Limb (tissue), 2 donors: ENCODE measurements around the gene CLTC.

ENCODE experiments used
- DNase-seq, 2 donors: peaks; one replicate each; pipeline ENCODE4 v3.0.0-alpha.2; 2016; ENCODE audit errors: extremely low spot score in 2 of 2

CLTC gene

GRCh38 chr17:59678918-59679317 lies 59.2 kb downstream of the CLTC start:
- DNase-seq: no peak

DNA sequence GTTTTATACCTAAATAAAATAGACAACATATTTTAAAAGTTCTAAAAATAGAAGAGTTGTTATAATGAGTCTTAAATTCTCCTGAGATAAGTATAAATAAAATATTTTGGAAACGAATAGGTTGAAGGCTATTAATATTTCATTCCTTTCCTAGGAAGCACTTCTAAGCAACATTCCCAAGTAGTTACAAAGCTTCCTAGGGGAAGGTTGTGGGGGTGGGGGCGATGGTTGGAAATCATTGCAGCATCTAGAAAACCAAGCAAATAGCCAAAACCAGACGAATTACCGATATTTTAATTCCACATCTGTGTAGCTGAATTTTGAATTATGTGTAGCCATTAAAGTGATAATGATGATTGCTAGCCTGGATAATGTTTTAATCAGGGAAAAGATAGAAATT lies 60.6 kb downstream of the CLTC start:
- DNase-seq: no peak

- no peak for DNase-seq
These were observed 63.6 kb downstream of the CLTC start for GRCh38 chr17:59683283-59683682.

DNA sequence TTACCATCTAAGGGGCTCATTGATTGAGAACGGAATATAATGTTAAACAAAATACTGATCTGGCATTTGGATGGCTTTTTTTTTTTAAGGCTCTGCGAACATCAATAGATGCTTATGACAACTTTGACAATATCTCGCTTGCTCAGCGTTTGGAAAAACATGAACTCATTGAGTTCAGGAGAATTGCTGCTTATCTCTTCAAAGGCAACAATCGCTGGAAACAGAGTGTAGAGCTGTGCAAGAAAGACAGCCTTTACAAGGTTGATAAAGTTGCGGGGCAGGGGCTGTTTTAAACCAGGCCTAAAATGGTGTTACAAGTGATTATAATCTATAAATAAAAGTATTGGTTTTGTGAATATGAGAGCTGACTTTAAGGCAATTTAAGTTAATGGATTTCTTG lies 65.3 kb downstream of the CLTC start:
- no peak for DNase-seq

- DNase-seq: no peak
These were observed 68.3 kb downstream of the CLTC start for GRCh38 chr17:59688008-59688407.

DNA sequence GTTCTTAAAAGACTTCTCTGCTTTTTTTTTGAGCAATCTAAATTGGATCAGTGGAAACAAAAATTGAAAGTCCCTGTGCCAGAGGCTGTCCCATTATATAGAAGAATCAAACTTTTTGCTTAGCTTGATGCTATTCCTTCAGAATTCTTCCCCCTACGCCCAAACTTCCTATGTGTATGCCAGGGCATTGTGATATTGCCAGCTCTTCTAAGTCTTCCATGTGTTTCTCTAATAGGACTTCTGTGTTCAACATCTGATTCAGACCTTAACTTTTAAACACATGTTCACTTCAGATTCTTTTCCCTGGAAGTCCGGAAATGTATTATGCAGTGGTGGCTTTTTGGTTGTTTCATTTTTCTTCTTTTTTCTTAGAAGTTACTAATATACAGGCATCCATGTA lies 68.8 kb downstream of the CLTC start:
- DNase-seq: no peak

GRCh38 chr17:59693582-59693981 lies 73.9 kb downstream of the CLTC start:
- no peak for DNase-seq

- DNase-seq: no peak
These were observed 74.6 kb downstream of the CLTC start for GRCh38 chr17:59694344-59694743.

DNA sequence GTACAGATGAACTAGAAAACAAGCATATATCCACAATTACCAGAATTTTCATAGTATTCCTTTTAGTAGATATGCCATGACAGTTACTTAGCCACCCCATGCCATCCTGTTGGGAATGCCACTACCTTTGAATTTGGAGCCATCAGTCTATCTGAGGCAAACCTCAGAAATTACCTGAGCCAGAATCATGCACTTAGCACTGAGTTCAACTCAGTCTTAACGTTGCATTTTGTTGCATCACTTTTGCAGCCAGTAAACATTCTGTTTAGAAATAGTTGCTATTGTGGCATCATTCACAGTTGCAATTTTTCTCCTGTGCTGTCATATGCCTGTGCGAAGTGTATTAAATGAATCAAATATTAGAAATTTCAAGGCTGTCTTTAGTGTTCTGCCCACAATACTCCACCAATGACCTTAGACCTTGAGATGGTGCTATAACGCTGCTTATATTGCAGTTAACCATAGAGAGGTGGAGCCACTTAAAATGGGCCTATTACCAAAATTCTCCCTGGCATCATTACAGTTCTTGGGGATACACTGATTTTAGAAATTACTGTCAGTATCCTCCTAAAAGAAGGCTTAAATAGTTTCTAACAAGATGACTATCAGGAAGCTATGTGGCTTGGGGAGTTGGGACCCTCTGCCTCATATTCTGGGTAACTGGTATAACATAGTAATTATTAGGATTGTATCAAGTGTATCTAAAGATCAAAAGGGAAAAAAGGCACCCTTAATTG lies 76.4 kb downstream of the CLTC start:
- no peak for DNase-seq

- no peak for DNase-seq
These were observed 77.1 kb downstream of the CLTC start for GRCh38 chr17:59696682-59697277.

DNA sequence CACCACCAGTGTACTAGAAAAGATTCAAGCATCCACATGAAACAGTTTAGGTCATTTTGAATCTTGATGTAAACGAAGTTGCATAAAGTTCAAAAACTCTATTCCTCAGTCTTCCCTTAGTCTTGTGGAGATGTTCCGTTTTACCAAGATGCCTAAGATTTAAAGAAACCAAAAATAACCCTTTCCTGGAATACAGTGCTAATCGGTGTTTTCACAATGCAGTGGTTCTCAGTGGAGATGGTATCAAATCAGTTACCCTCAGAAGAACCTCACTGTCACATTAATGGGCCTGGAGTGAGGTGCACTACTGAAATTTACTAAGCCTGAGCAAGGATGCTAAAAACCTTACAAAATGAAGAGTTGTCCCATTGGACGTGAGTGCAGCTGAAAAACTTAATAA lies 78.4 kb downstream of the CLTC start:
- no peak for DNase-seq

GRCh38 chr17:59699218-59699617 lies 79.5 kb downstream of the CLTC start:
- DNase-seq: no peak

- DNase-seq: no peak
These were observed 80.1 kb downstream of the CLTC start for GRCh38 chr17:59699786-59700185.

DNA sequence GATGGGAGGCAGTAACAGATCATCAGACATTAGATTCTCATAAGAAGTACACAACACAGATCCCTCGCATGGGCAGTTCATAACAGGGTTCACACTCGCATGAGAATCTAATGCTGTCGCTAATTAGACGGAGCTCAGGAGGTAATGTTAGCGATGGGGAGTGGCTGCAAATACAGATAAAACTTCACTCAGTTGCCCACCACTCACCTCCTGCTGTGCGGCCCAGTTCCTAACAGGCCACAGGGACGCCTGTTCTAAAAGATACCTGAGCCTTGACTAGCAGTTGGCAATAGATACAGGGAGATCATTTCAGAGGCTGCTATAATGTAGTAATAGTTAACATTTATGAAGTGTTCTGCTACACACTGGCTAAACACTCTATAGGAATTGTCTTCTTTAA lies 82.6 kb downstream of the CLTC start:
- DNase-seq: no peak

GRCh38 chr17:59707149-59707970 lies 87.7 kb downstream of the CLTC start, which contains the start of the genes PTRH2 and VMP1:
Gene PTRH2, minus strand, starts transcription at chr17:59707430. Its CDS starts 9,452 bp downstream, at chr17:59697978.
Gene VMP1, plus strand, starts transcription at chr17:59707654. Its CDS starts 23,793 bp downstream, at chr17:59731447.
- peak; percentile 96 to 99 for DNase-seq

DNA sequence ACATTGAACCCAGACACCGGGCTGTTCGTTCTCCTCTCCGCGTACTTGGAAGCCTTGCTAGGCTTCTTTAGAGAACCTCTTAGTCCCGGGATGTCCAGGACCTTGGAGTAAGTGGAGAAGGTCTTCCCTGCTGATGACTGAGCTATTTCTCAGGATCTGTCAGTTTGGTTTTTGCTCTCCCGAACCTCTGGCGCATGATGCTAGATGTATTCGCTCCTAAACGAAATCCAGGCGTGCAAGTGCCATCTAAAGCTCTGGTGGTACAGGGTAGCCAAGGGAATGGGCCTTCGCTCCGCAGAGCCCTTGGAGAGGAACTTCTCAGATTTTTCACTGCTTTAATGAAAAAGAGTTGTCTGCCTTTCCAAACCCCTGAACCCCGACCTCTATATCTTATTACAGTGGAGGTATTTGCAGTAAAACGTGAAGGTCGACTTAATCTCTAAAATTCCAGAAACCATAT lies 88.3 kb downstream of the CLTC start:
- no peak for DNase-seq

DNA sequence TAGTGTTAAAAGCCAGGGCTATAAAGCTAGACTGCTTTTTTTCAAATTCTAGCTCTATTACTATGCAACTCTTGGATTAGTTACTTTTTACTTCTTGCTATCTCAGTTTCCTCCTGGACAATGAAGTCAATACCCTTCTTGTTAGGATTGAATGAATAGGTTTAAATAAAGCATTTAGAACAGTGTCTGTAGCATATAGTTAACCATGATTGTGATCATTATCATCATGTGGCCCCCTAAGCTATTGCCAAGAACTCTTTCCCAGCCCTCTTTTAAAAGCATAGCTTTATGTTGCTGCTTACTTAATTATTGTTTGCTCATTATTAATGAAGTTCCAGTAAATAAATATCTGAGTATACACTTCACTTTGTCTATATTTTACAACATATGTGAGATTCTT lies 92.2 kb downstream of the CLTC start:
- DNase-seq: no peak

GRCh38 chr17:59712862-59713261 lies 93.2 kb downstream of the CLTC start:
- no peak for DNase-seq

GRCh38 chr17:59714255-59714654 lies 94.6 kb downstream of the CLTC start:
- no peak for DNase-seq

- no peak for DNase-seq
These were observed 96.7 kb downstream of the CLTC start for GRCh38 chr17:59716427-59716826.

GRCh38 chr17:59719526-59719925 lies 99.8 kb downstream of the CLTC start:
- no peak for DNase-seq

GRCh38 chr17:59722623-59723022 lies 102.9 kb downstream of the CLTC start:
- no peak for DNase-seq
